Skeletal muscle cell (primary cell): ENCODE results near the gene TP53TG5.
A peak's percentile ranks its signal among the peaks of the same experiment; 100 is the strongest.

ENCODE experiments used
- DNase-seq: peaks from one replicate; pipeline ENCODE4 v3.0.0-alpha.2; 2010; ENCODE audit warnings: low read depth
- H3K4me3 ChIP-seq: 2 replicates; pipeline ENCODE4 v1.5.1; 2011; ENCODE audit warnings: low read depth, mild to moderate bottlenecking, control low read depth, low read length, moderate library complexity

TP53TG5 gene

GRCh38 chr20:45378191-45378590 is at the start of gene TP53TG5:
Gene TP53TG5, minus strand, starts transcription at chr20:45378325. Its CDS starts 89 bp downstream, at chr20:45378236.
- no peak for DNase-seq
- H3K4me3 ChIP-seq: no peak within 1 kb of the TSS

- no peak for DNase-seq
- H3K4me3 ChIP-seq: no peak overlapping the region
Measured at GRCh38 chr20:45427236-45428149, 49.4 kb upstream of the TP53TG5 start.

GRCh38 chr20:45426320-45427016 is 48.3 kb upstream of the TP53TG5 start:
- H3K4me3 ChIP-seq: no peak overlapping the region
- no peak for DNase-seq

GRCh38 chr20:45425561-45425960 is 47.4 kb upstream of the TP53TG5 start:
- no peak for DNase-seq
- H3K4me3 ChIP-seq: no peak overlapping the region

GRCh38 chr20:45423700-45424099 is 45.6 kb upstream of the TP53TG5 start:
- DNase-seq: no peak
- H3K4me3 ChIP-seq: no peak overlapping the region

GRCh38 chr20:45420125-45420524 is 42.0 kb upstream of the TP53TG5 start:
- no peak overlapping the region for H3K4me3 ChIP-seq
- DNase-seq: no peak

- no peak overlapping the region for H3K4me3 ChIP-seq
- peak; percentile 90 for DNase-seq
Measured at GRCh38 chr20:45419188-45420091, 41.3 kb upstream of the TP53TG5 start.

- DNase-seq: no peak
Measured at GRCh38 chr20:45416917-45417316, 38.8 kb upstream of the TP53TG5 start.

GRCh38 chr20:45415822-45416637 is 37.9 kb upstream of the TP53TG5 start, which contains the start of gene PIGT:
Gene PIGT, plus strand, starts transcription at chr20:45416141. Its CDS starts 16 bp downstream, at chr20:45416157.
- H3K4me3 ChIP-seq: peak within 1 kb of the TSS; percentile 85
- peak; percentile 25 for DNase-seq

More at GRCh38 chr20:45416917-45417316, 38.8 kb upstream of the TP53TG5 start:
- peak overlapping the region; percentile 85 for H3K4me3 ChIP-seq

- DNase-seq: no peak
- no peak overlapping the region for H3K4me3 ChIP-seq
Measured at GRCh38 chr20:45413479-45413878, 35.4 kb upstream of the TP53TG5 start.

GRCh38 chr20:45412653-45413052 is 34.5 kb upstream of the TP53TG5 start:
- DNase-seq: no peak
- no peak overlapping the region for H3K4me3 ChIP-seq

GRCh38 chr20:45410887-45411286 is 32.8 kb upstream of the TP53TG5 start:
- no peak for DNase-seq

GRCh38 chr20:45409521-45410272 is 31.6 kb upstream of the TP53TG5 start:
- no peak overlapping the region for H3K4me3 ChIP-seq
- DNase-seq: no peak

More at GRCh38 chr20:45410887-45411286, 32.8 kb upstream of the TP53TG5 start:
- no peak overlapping the region for H3K4me3 ChIP-seq

- DNase-seq: no peak
- no peak overlapping the region for H3K4me3 ChIP-seq
Measured at GRCh38 chr20:45408646-45409213, 30.6 kb upstream of the TP53TG5 start.

GRCh38 chr20:45407783-45408645 is 29.9 kb upstream of the TP53TG5 start, which contains the start of gene DBNDD2:
Gene DBNDD2, plus strand, starts transcription at chr20:45408289. Its CDS starts 179 bp downstream, at chr20:45408468.
- peak within 1 kb of the TSS; percentile 59 for H3K4me3 ChIP-seq
- no peak for DNase-seq

GRCh38 chr20:45407067-45407745 is 29.1 kb upstream of the TP53TG5 start:
- no peak for DNase-seq
- H3K4me3 ChIP-seq: peak overlapping the region; percentile 59
